H9 (cell line): Measurements from ENCODE around the gene TMA7. TPM values are rescaled to one million over a fixed set of nuclear protein-coding genes. Genes with fewer than 3 reads are reported as not detected.

Experiments used
- DNase-seq: peaks from one replicate; pipeline ENCODE4 v3.0.0-alpha.2; 2017
- H2AFZ ChIP-seq: one replicate; pipeline ENCODE4 v1.6.1; 2013; ENCODE audit warnings: mild to moderate bottlenecking, low read length, control low read depth, moderate library complexity
- H2AK5ac ChIP-seq: 2 replicates; pipeline ENCODE4 v1.6.1; 2013; ENCODE audit warnings: low read length, control low read depth, mixed read lengths; ENCODE audit not compliant: insufficient read length
- H2BK120ac ChIP-seq: one replicate; pipeline ENCODE4 v1.6.1; 2013; ENCODE audit warnings: low read depth, mild to moderate bottlenecking, low read length, control low read depth, inconsistent platforms; ENCODE audit not compliant: poor library complexity, severe bottlenecking
- H2BK12ac ChIP-seq: 2 replicates; pipeline ENCODE4 v1.6.1; 2013; ENCODE audit warnings: low read length, control low read depth, mixed read lengths, low read depth; ENCODE audit not compliant: insufficient read length
- H2BK15ac ChIP-seq: 2 replicates; pipeline ENCODE4 v1.6.1; 2013; ENCODE audit warnings: low read depth, low read length, control low read depth
- H2BK20ac ChIP-seq: one replicate; pipeline ENCODE4 v1.6.1; 2013; ENCODE audit warnings: low read depth, mild to moderate bottlenecking, low read length, control low read depth, inconsistent platforms; ENCODE audit not compliant: poor library complexity, severe bottlenecking
- H2BK5ac ChIP-seq: 2 replicates; pipeline ENCODE4 v1.6.1; 2013; ENCODE audit warnings: low read length, control low read depth, mixed read lengths; ENCODE audit not compliant: insufficient read length
- H3K14ac ChIP-seq: 2 replicates; pipeline ENCODE4 v1.6.1; 2013; ENCODE audit warnings: low read length, control low read depth; ENCODE audit not compliant: insufficient read depth
- H3K18ac ChIP-seq: 2 replicates; pipeline ENCODE4 v1.6.1; 2013; ENCODE audit warnings: low read depth, mild to moderate bottlenecking, mixed read lengths, low read length, control low read depth; ENCODE audit not compliant: insufficient read length
- H3K23ac ChIP-seq: 2 replicates; pipeline ENCODE4 v1.6.1; 2013; ENCODE audit warnings: low read length, control low read depth, mixed read lengths, low read depth; ENCODE audit not compliant: insufficient read length
- H3K23me2 ChIP-seq: 2 replicates; pipeline ENCODE4 v1.6.1; 2013; ENCODE audit warnings: low read depth, mild to moderate bottlenecking, mixed read lengths, low read length, control low read depth; ENCODE audit not compliant: insufficient read length, poor library complexity, severe bottlenecking
- H3K27ac ChIP-seq: 2 replicates; pipeline ENCODE4 v1.5.1; 2013; ENCODE audit warnings: low read length, control low read depth, mixed read lengths, low read depth; ENCODE audit not compliant: insufficient read length
- H3K27me3 ChIP-seq: 2 replicates; pipeline ENCODE4 v1.6.1; 2013; ENCODE audit warnings: low read length, control low read depth, inconsistent platforms; ENCODE audit not compliant: insufficient read depth
- H3K4ac ChIP-seq: 2 replicates; pipeline ENCODE4 v1.6.1; 2013; ENCODE audit warnings: low read depth, mild to moderate bottlenecking, control low read depth, inconsistent platforms, low read length, moderate library complexity
- H3K4me1 ChIP-seq: 2 replicates; pipeline ENCODE4 v1.6.1; 2013; ENCODE audit warnings: low read length, control low read depth, inconsistent platforms; ENCODE audit not compliant: insufficient read depth
- H3K4me2 ChIP-seq: 2 replicates; pipeline ENCODE4 v1.6.1; 2013; ENCODE audit warnings: low read length, control low read depth, mixed read lengths; ENCODE audit not compliant: insufficient read length, insufficient read depth
- H3K56ac ChIP-seq: 2 replicates; pipeline ENCODE4 v1.6.1; 2013; ENCODE audit warnings: low read depth, mild to moderate bottlenecking, mixed read lengths, low read length, control low read depth; ENCODE audit not compliant: insufficient read length
- H3K79me1 ChIP-seq: 2 replicates; pipeline ENCODE4 v1.6.1; 2013; ENCODE audit warnings: low read depth, mild to moderate bottlenecking, moderate library complexity, low read length, control low read depth, inconsistent platforms; ENCODE audit not compliant: insufficient read depth, poor library complexity, severe bottlenecking
- H3K79me2 ChIP-seq: 2 replicates; pipeline ENCODE4 v1.6.1; 2013; ENCODE audit warnings: low read length, control low read depth, inconsistent platforms; ENCODE audit not compliant: insufficient read depth
- H3K9ac ChIP-seq: 2 replicates; pipeline ENCODE4 v1.6.1; 2013; ENCODE audit warnings: low read length, control low read depth, mixed read lengths; ENCODE audit not compliant: insufficient read length; ENCODE audit errors: extremely low read depth
- H3K9me3 ChIP-seq: one replicate; pipeline ENCODE4 v1.6.1; 2013; ENCODE audit warnings: low read depth, low read length, inconsistent platforms; ENCODE audit not compliant: control insufficient read depth
- H3T11ph ChIP-seq: one replicate; pipeline ENCODE4 v1.6.1; 2013; ENCODE audit warnings: mild to moderate bottlenecking, low read length, control low read depth, inconsistent platforms
- H4K20me1 ChIP-seq: one replicate; pipeline ENCODE4 v1.6.1; 2013; ENCODE audit not compliant: control insufficient read depth, insufficient read length, insufficient read depth
- H4K5ac ChIP-seq: 2 replicates; pipeline ENCODE4 v1.6.1; 2013; ENCODE audit warnings: low read depth, mild to moderate bottlenecking, mixed read lengths, low read length, control low read depth; ENCODE audit not compliant: insufficient read length
- H4K8ac ChIP-seq: replicated peaks from 2 replicates; pipeline ENCODE4 v1.6.1; 2013; ENCODE audit warnings: low read length, control low read depth, mixed read lengths, low read depth; ENCODE audit not compliant: insufficient read length
- H4K91ac ChIP-seq: 2 replicates; pipeline ENCODE4 v1.6.1; 2013; ENCODE audit warnings: low read depth, mild to moderate bottlenecking, moderate library complexity, mixed read lengths, low read length, control low read depth; ENCODE audit not compliant: insufficient read length
- H3K27ac Mint-ChIP-seq, 3 experiments: 2 replicates in 2 of 3; 3 replicates in 1 of 3; pipeline ENCODE4 v1.8.0; 2020 to 2021; ENCODE audit warnings: mixed read lengths in 3 of 3, mild to moderate bottlenecking in 1 of 3, moderate library complexity in 1 of 3
- H3K27me3 Mint-ChIP-seq: 2 replicates; pipeline ENCODE4 v1.8.0; 2021; ENCODE audit warnings: low read depth, mild to moderate bottlenecking, moderate library complexity, mixed read lengths
- H3K36me3 Mint-ChIP-seq, 3 experiments: 2 replicates in 2 of 3; 3 replicates in 1 of 3; pipeline ENCODE4 v1.8.0; 2020 to 2021; ENCODE audit warnings: low read depth in 3 of 3, mixed read lengths in 3 of 3; ENCODE audit not compliant: insufficient read depth in 1 of 3
- H3K4me1 Mint-ChIP-seq, 2 experiments: 2 replicates each; pipeline ENCODE4 v1.8.0; 2020; ENCODE audit warnings: mixed read lengths in 2 of 2
- H3K4me3 Mint-ChIP-seq, 2 experiments: 2 replicates in 1 of 2; 3 replicates in 1 of 2; pipeline ENCODE4 v1.8.0; 2020 to 2021; ENCODE audit warnings: mild to moderate bottlenecking in 2 of 2, mixed read lengths in 2 of 2, moderate library complexity in 1 of 2
- H3K9me3 Mint-ChIP-seq, 2 experiments: 2 replicates in 1 of 2; 3 replicates in 1 of 2; pipeline ENCODE4 v1.8.0; 2020; ENCODE audit warnings: mild to moderate bottlenecking in 2 of 2, mixed read lengths in 2 of 2, moderate library complexity in 1 of 2
- CTCF ChIP-seq: fragments of 200-600 bp; sonication (generic); conservative IDR thresholded peaks from 3 replicates; pipeline ENCODE4 v1.8.0; 2021; ENCODE audit warnings: antibody characterized with exemption, mild to moderate bottlenecking
- WGBS: extraction: QIAGEN DNeasy Blood & Tissue Kit; methylation state at CpG from one replicate; pipeline ENCODE4 v1.1.7; 2013; ENCODE audit warnings: missing lambda C conversion rate, low lambda C conversion rate, mixed read lengths; ENCODE audit not compliant: insufficient read length; ENCODE audit errors: extremely low coverage; 5-methylcytosine and 5-hydroxymethylcytosine counted together
- total RNA-seq: library from RNA; stranded (reverse); gene quantifications from 2 replicates; pipeline ENCODE4 v1.2.1, GENCODE V29; 2021

TMA7 gene
- total RNA-seq, 1 experiment from 2014 or later: 305 TPM

- Histone ChIP-seq H2BK120ac (no peak overlapping the region), H3K23ac (no peak overlapping the region), H3K23me2 (no peaks in the 10 kb centered on the region), H3K9me3 (no peaks in the 10 kb centered on the region), H3K18ac (no peak overlapping the region), H3K56ac (no peak overlapping the region), H2BK20ac (no peak overlapping the region), H3K4me2 (no peak overlapping the region), H3K79me2 (no peaks in the 10 kb centered on the region), H4K8ac (no peak overlapping the region), H3T11ph (no peak overlapping the region), H4K5ac (no peak overlapping the region), H3K14ac (no peak overlapping the region), H3K4me1 (no peaks in the 10 kb centered on the region), H3K9ac (no peak overlapping the region), H2BK5ac (no peak overlapping the region), H2AFZ (no peak overlapping the region), H3K27me3 (no peaks in the 10 kb centered on the region), H2BK15ac (no peak overlapping the region), H4K91ac (no peak overlapping the region), H3K4ac (no peak overlapping the region), H2AK5ac (no peak overlapping the region), H3K79me1 (no peaks in the 10 kb centered on the region), H4K20me1 (no peaks in the 10 kb centered on the region), H3K27ac (no peak overlapping the region), H2BK12ac (no peak overlapping the region)
- no peak for TF ChIP-seq CTCF
- H3K27me3 Mint-ChIP-seq: no peaks in the 10 kb centered on the region
- WGBS: no CpG with 5 or more reads among the region's 9 CpGs
- H3K9me3 Mint-ChIP-seq: no peaks in the 10 kb centered on the region
- DNase-seq: no peak
- H3K4me1 Mint-ChIP-seq: no peaks in the 10 kb centered on the region
- H3K4me3 Mint-ChIP-seq: no peak overlapping the region
- peaks cover 44 to 85% (median 80%) of the 10 kb centered on the region in 3 experiments for H3K36me3 Mint-ChIP-seq
- H3K27ac Mint-ChIP-seq: peak overlapping the region in 1 of 3 experiments; percentile 86; a peak in 1 of 7 replicates
Observed at GRCh38 chr3:48418651-48419050, 21.4 kb upstream of the TMA7 start.
